K562 (cell line): Measurements from ENCODE around the gene CDH12. TPM values are rescaled to one million over a fixed set of nuclear protein-coding genes. Genes with fewer than 3 reads are reported as not detected.

Source experiments
- ATAC-seq: fragments of 200-7000 bp; cut with Tn5 transposase; 3 replicates; pipeline ENCODE4 v1.9.1; 2020; ENCODE audit warnings: moderate library complexity
- BruUV-seq: library from RNA; stranded (reverse); fragments of 400-500 nt; replicated peaks from 2 replicates; lab custom pipeline; 2021; lab: Mats Ljungman, UMichigan
- CTCF ChIA-PET: fragments of 300-600 bp; formaldehyde crosslinking; extraction: SDS; loops from one replicate; lab custom pipeline; 2021; ENCODE audit warnings: low intra/inter-chr PET ratio; lab: Yijun Ruan, JAX
- POLR2A ChIA-PET: fragments of 300-600, 350-650 bp; sonication (Branson Sonifier 250); formaldehyde crosslinking; extraction: SDS; loops from one replicate; lab custom pipeline; 2021; ENCODE audit warnings: antibody characterized with exemption, inconsistent platforms; lab: Yijun Ruan, JAX
- DNase-seq, 4 experiments: peaks; one replicate each; pipeline versions ENCODE4 v3.0.0 to v3.0.0-alpha.2; 2011 to 2018; ENCODE audit warnings: low spot score in 3 of 4, mixed read lengths in 3 of 4; ENCODE audit errors: extremely low read depth in 1 of 4
- FAIRE-seq: peaks from 2 replicates; lab custom pipeline; 2011; peaks lifted over from hg19 to GRCh38; lab: Jason Lieb, UNC
- H2AFZ ChIP-seq: 2 replicates; pipeline ENCODE4 v1.6.0; 2011; ENCODE audit warnings: low read depth, low read length, control low read depth, inconsistent platforms
- H3K27ac ChIP-seq: fragments of 200-600 bp; 3 replicates; pipeline ENCODE4 v1.8.0; 2011; ENCODE audit warnings: low read depth, mild to moderate bottlenecking, control low read depth, inconsistent platforms, low read length, moderate library complexity, mixed read lengths; ENCODE audit errors: extremely low read depth
- H3K27me3 ChIP-seq, 2 experiments: fragments of 300-600 bp in 1 of 2; 2 replicates in 1 of 2; 3 replicates in 1 of 2; pipeline versions ENCODE4 v1.6.0 to v1.8.0; 2011; ENCODE audit warnings: inconsistent platforms in 2 of 2, low read length in 2 of 2, mild to moderate bottlenecking in 1 of 2, mixed read lengths in 1 of 2, moderate library complexity in 1 of 2; ENCODE audit not compliant: control insufficient read depth in 2 of 2, insufficient read depth in 2 of 2
- H3K36me3 ChIP-seq: fragments of 300-600 bp; 3 replicates; pipeline ENCODE4 v1.8.0; 2011; ENCODE audit warnings: mild to moderate bottlenecking, low read length, inconsistent platforms; ENCODE audit not compliant: control insufficient read depth, insufficient read depth
- H3K4me1 ChIP-seq, 2 experiments: fragments of 200-600 bp in 1 of 2; replicated peaks in 1 of 2; 2 replicates in 1 of 2; 3 replicates in 1 of 2; pipeline versions ENCODE4 v1.5.1 to v1.8.0; 2011; ENCODE audit warnings: inconsistent platforms in 2 of 2, low read length in 2 of 2, mild to moderate bottlenecking in 1 of 2, mixed read lengths in 1 of 2, moderate library complexity in 1 of 2; ENCODE audit not compliant: control insufficient read depth in 2 of 2, insufficient read depth in 2 of 2
- H3K4me2 ChIP-seq: 2 replicates; pipeline ENCODE4 v1.6.1; 2011; ENCODE audit warnings: low read length, control low read depth, inconsistent platforms, mixed read lengths; ENCODE audit not compliant: insufficient read depth
- H3K4me3 ChIP-seq: fragments of 200-600 bp; sonication (generic), shearing (Covaris generic); 2 replicates; pipeline ENCODE4 v1.5.1; 2016; ENCODE audit warnings: control low read depth, inconsistent platforms
- H3K79me2 ChIP-seq: fragments of 200-600 bp; 3 replicates; pipeline ENCODE4 v1.8.0; 2011; ENCODE audit warnings: low read length, inconsistent platforms; ENCODE audit not compliant: control insufficient read depth, insufficient read depth
- H3K9ac ChIP-seq, 2 experiments: 2 replicates each; pipeline versions ENCODE4 v1.6.0 to v1.6.1; 2011; ENCODE audit warnings: low read depth in 2 of 2, low read length in 2 of 2, control low read depth in 1 of 2, inconsistent platforms in 1 of 2, mild to moderate bottlenecking in 1 of 2, mixed read lengths in 1 of 2; ENCODE audit not compliant: insufficient read depth in 1 of 2
- H3K9me1 ChIP-seq: one replicate; pipeline ENCODE4 v1.6.0; 2011; ENCODE audit warnings: inconsistent platforms, mild to moderate bottlenecking, low read length, moderate library complexity; ENCODE audit not compliant: control insufficient read depth, insufficient read depth
- H3K9me3 ChIP-seq: replicated peaks from 2 replicates; pipeline ENCODE4 v1.5.1; 2011; ENCODE audit warnings: low read depth, low read length, inconsistent platforms; ENCODE audit not compliant: control insufficient read depth, insufficient read depth
- H4K20me1 ChIP-seq: replicated peaks from 2 replicates; pipeline ENCODE4 v1.6.1; 2011; ENCODE audit warnings: low read length, inconsistent platforms, mixed read lengths; ENCODE audit not compliant: control insufficient read depth, insufficient read depth
- BRD9 ChIP-seq: fragments of 450-650 bp; IDR thresholded peaks from 2 replicates; pipeline ENCODE4 v1.6.1; 2018; ENCODE audit warnings: low read depth; ENCODE audit not compliant: partially characterized antibody
- CBX8 ChIP-seq: fragments of 200-600 bp; sonication (generic); IDR thresholded peaks from 2 replicates; pipeline ENCODE4 v1.6.1; 2012; ENCODE audit warnings: borderline replicate concordance, mixed run types, low read depth, mild to moderate bottlenecking, moderate library complexity, mixed read lengths, low read length, control low read depth, inconsistent platforms; ENCODE audit not compliant: poor library complexity, severe bottlenecking; ENCODE audit errors: extremely low read depth
- CHD2 ChIP-seq: IDR thresholded peaks from 2 replicates; pipeline ENCODE4 v1.6.1; 2011; ENCODE audit warnings: low read depth, low read length
- EHMT2 ChIP-seq: fragments of 450-650 bp; IDR thresholded peaks from 2 replicates; pipeline ENCODE4 v1.6.1; 2018; ENCODE audit warnings: antibody characterized with exemption
- GATA2 ChIP-seq: sonication (generic); formaldehyde crosslinking; IDR thresholded peaks from 2 replicates; pipeline ENCODE4 v1.4.0; 2020; ENCODE audit warnings: mild to moderate bottlenecking, missing genetic modification reagents
- ILK ChIP-seq: fragments of 450-650 bp; IDR thresholded peaks from 2 replicates; pipeline ENCODE4 v1.6.1; 2016; ENCODE audit warnings: missing genetic modification characterization, low read depth, mild to moderate bottlenecking, missing compliant biosample characterization, moderate library complexity, borderline replicate concordance
- IRF2 ChIP-seq: sonication (generic); formaldehyde crosslinking; IDR thresholded peaks from 2 replicates; pipeline ENCODE4 v1.8.1; 2022; ENCODE audit warnings: mild to moderate bottlenecking, missing genetic modification reagents
- NCOR1 ChIP-seq: fragments of 450-650 bp; IDR thresholded peaks from 2 replicates; pipeline ENCODE4 v1.6.1; 2016; ENCODE audit warnings: mild to moderate bottlenecking, moderate library complexity
- NFATC3 ChIP-seq: fragments of 450-650 bp; IDR thresholded peaks from 2 replicates; pipeline ENCODE4 v1.6.1; 2017; ENCODE audit warnings: mild to moderate bottlenecking
- NUFIP1 ChIP-seq: fragments of 450-650 bp; IDR thresholded peaks from 2 replicates; pipeline ENCODE4 v1.6.1; 2018; ENCODE audit not compliant: partially characterized antibody
- PHTF2 ChIP-seq: fragments of 250-450 bp; sonication (Bioruptor Pico); IDR thresholded peaks from 2 replicates; pipeline ENCODE4 v1.5.0; 2021; ENCODE audit warnings: mild to moderate bottlenecking
- RCOR1 ChIP-seq, 2 experiments: IDR thresholded peaks; 2 replicates each; pipeline ENCODE4 v1.6.1; 2012; ENCODE audit warnings: low read depth in 2 of 2, low read length in 2 of 2, borderline replicate concordance in 1 of 2, improper control_type of control experiment in 1 of 2
- STAT5B ChIP-seq: fragments of 250-450 bp; sonication (Bioruptor Pico); IDR thresholded peaks from 2 replicates; pipeline ENCODE4 v1.8.0; 2021; ENCODE audit warnings: mild to moderate bottlenecking, inconsistent platforms
- ZC3H4 ChIP-seq: sonication (generic); formaldehyde crosslinking; IDR thresholded peaks from 2 replicates; pipeline ENCODE4 v1.9.0; 2021; ENCODE audit warnings: missing genetic modification reagents, borderline replicate concordance
- ZFX ChIP-seq: sonication (generic); formaldehyde crosslinking; IDR thresholded peaks from 2 replicates; pipeline ENCODE4 v1.8.0; 2022; ENCODE audit warnings: mild to moderate bottlenecking, missing genetic modification reagents, moderate library complexity
- ZMIZ1 ChIP-seq, 2 experiments: fragments of 150-350 bp in 1 of 2; IDR thresholded peaks; 2 replicates each; pipeline ENCODE4 v1.6.1; 2012 to 2016; ENCODE audit warnings: low read depth in 2 of 2, low read length in 2 of 2, mild to moderate bottlenecking in 1 of 2, moderate library complexity in 1 of 2
- ZNF586 ChIP-seq: fragments of 450-650 bp; formaldehyde crosslinking; conservative IDR thresholded peaks from 2 replicates; pipeline ENCODE4 v1.4.0; 2020; ENCODE audit warnings: mild to moderate bottlenecking, moderate library complexity
- in situ Hi-C: fragments of 300-500 bp; cut with MboI; formaldehyde crosslinking; loops from 4 replicates; pipeline ENCODE4 v1.15.0; 2018; ENCODE audit warnings: inconsistent platforms, mixed read lengths
- intact Hi-C: fragments of 100-400 bp; cut with micrococcal nuclease; formaldehyde crosslinking; loops from 2 replicates; pipeline ENCODE4 v1.14.2; 2022
- polyA plus RNA-seq, 8 experiments: library from polyadenylated mRNA; depleted of rRNA in 4 of 8; stranded (reverse) in 5 of 8; unstranded in 3 of 8; fragments of >200 nt; fragmentation: Nextera tagmentation in 2 of 8; fragmentation: Illumina TruSeq in 1 of 8; extraction: Ambion mirVana in 2 of 8; extraction: Trizol in 1 of 8; gene quantifications; 2 replicates each; pipeline versions ENCODE4 v1.2.1 to v1.2.3, GENCODE V29; 2011 to 2014; ENCODE audit warnings: inconsistent platforms in 1 of 8, missing spikeins in 1 of 8
- total RNA-seq, 7 experiments: library from RNA; depleted of rRNA in 6 of 7; stranded (reverse); fragments of >200 nt in 6 of 7; fragmentation: Illumina TruSeq in 2 of 7; extraction: Trizol in 2 of 7; gene quantifications; 2 replicates each; pipeline versions ENCODE4 v1.2.1 to v1.2.3, GENCODE V29; 2011 to 2021; ENCODE audit warnings: low replicate concordance in 1 of 7

Gene CDH12
- total and polyA plus RNA-seq, 9 of the 15 experiments (the other 6 are each of a cell fraction or from before 2014, with no cell fraction given): 0.03 to 1.7 (median 0.37) TPM

DNA sequence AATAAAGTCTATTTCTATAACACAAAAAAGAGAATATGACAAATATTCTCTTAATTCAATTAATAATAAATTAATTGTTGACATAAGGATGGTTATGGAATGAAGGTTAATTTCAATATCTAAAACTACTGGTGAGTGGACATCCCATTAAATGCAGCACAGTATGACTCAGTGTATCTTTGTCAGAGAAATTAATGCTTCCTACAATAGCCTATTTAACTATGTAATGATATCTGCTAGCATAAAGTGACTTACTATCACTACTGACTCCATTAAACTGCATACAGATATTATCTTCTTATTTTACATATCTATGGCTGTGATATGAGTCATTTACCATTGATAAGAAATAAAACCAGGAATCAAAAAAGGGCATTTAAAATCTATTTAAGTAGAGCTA is 298.7 kb downstream of the CDH12 start:
- H3K27ac ChIP-seq: no peak overlapping the region
- no peaks in the 10 kb centered on the region for H3K4me1 ChIP-seq
- H4K20me1 ChIP-seq: no peaks in the 10 kb centered on the region
- H3K27me3 ChIP-seq: no peaks in the 10 kb centered on the region
- BruUV-seq: no TSS peak
- no peaks in the 10 kb centered on the region for H3K9me1 ChIP-seq
- H3K9ac ChIP-seq: no peak overlapping the region
- H3K79me2 ChIP-seq: no peaks in the 10 kb centered on the region
- TF ChIP-seq ZFX (CRISPR knock-in tag) (no peak), STAT5B (no peak), PHTF2 (CRISPR knock-in tag) (no peak), RCOR1 (IDR thresholded peaks at IDR 0.05; ENCODE audit: borderline replicate concordance in 1 of 2, low read depth in 2 of 2, low read length in 2 of 2) (no peak), NCOR1 (no peak), EHMT2 (no peak), NFATC3 (no peak), GATA2 (CRISPR knock-in tag) (no peak), ZNF586 (CRISPR knock-in tag) (no peak), ILK (tag) (no peak), IRF2 (CRISPR knock-in tag) (no peak), CHD2 (no peak), BRD9 (no peak), NUFIP1 (no peak), ZC3H4 (CRISPR knock-in tag) (no peak), CBX8 (no peak), ZMIZ1 (IDR thresholded peaks at IDR 0.05; ENCODE audit: low read depth in 2 of 2, low read length in 2 of 2) (no peak)
- no peaks in the 10 kb centered on the region for H3K36me3 ChIP-seq
- ATAC-seq (no peak), DNase-seq (no peak), FAIRE-seq (no peak)
- ChIA-PET POLR2A (no interaction called here), CTCF (no interaction called here)
- H3K4me3 ChIP-seq: no peak overlapping the region
- no peak overlapping the region for H3K4me2 ChIP-seq
- H2AFZ ChIP-seq: no peak overlapping the region
- intact Hi-C loops (no loop called here), in situ Hi-C loops (no loop called here)
- peaks cover 2% of the 10 kb centered on the region for H3K9me3 ChIP-seq
